ENCODE measurements around the gene CDH26. TPM values are rescaled to one million over a fixed set of nuclear protein-coding genes. Genes with fewer than 3 reads are reported as not detected.

CDH26 gene
- total RNA-seq, 1 donor from 2014 or later = 6.9 TPM

GRCh38 chr20:60053818-60054190 lies 95.6 kb downstream of the CDH26 start:
- no peak for DNase-seq (ENCODE audit: extremely low spot score, unreplicated experiment)
- no peak overlapping the region for H3K4me3 Mint-ChIP-seq
- H3K4me1 Mint-ChIP-seq (ENCODE audit: unreplicated experiment) = peaks cover 18% of the 10 kb centered on the region
- H3K36me3 Mint-ChIP-seq = no peaks in the 10 kb centered on the region
- H3K9me3 Mint-ChIP-seq = no peaks in the 10 kb centered on the region
- H3K27ac Mint-ChIP-seq = no peak overlapping the region
- H3K27me3 Mint-ChIP-seq = peaks cover 30% of the 10 kb centered on the region
- no peak for TF ChIP-seq CTCF (conservative IDR thresholded peaks at IDR 0.05)

GRCh38 chr20:60054716-60055634 lies 96.8 kb downstream of the CDH26 start:
- Mint-ChIP-seq H3K36me3 (no peaks in the 10 kb centered on the region), H3K9me3 (no peaks in the 10 kb centered on the region), H3K4me3 (no peak overlapping the region), H3K27ac (no peak overlapping the region), H3K4me1 (ENCODE audit: unreplicated experiment) (peaks cover 20% of the 10 kb centered on the region), H3K27me3 (peaks cover 28% of the 10 kb centered on the region)
- DNase-seq (ENCODE audit: extremely low spot score, unreplicated experiment) = peak; percentile 53
- no peak for TF ChIP-seq CTCF (conservative IDR thresholded peaks at IDR 0.05)

GRCh38 chr20:60055740-60056139 lies 97.5 kb downstream of the CDH26 start:
- Mint-ChIP-seq H3K36me3 (no peaks in the 10 kb centered on the region), H3K27ac (no peak overlapping the region), H3K27me3 (peaks cover 23% of the 10 kb centered on the region), H3K4me3 (no peak overlapping the region), H3K9me3 (no peaks in the 10 kb centered on the region), H3K4me1 (ENCODE audit: unreplicated experiment) (peaks cover 20% of the 10 kb centered on the region)
- no peak for DNase-seq (ENCODE audit: extremely low spot score, unreplicated experiment)
- no peak for TF ChIP-seq CTCF (conservative IDR thresholded peaks at IDR 0.05)

- H3K27ac Mint-ChIP-seq = peak overlapping the region; percentile 14
- peaks cover 21% of the 10 kb centered on the region for H3K27me3 Mint-ChIP-seq
- no peak for DNase-seq (ENCODE audit: extremely low spot score, unreplicated experiment)
Observed at GRCh38 chr20:60056407-60057122, 98.3 kb downstream of the CDH26 start.

More at GRCh38 chr20:60056407-60057122, 98.3 kb downstream of the CDH26 start:
- Mint-ChIP-seq H3K9me3 (no peaks in the 10 kb centered on the region), H3K36me3 (no peaks in the 10 kb centered on the region), H3K4me1 (ENCODE audit: unreplicated experiment) (peaks cover 26% of the 10 kb centered on the region), H3K4me3 (no peak overlapping the region)
- TF ChIP-seq CTCF (conservative IDR thresholded peaks at IDR 0.05) = no peak
